ENCODE data around the gene REL.

REL gene

DNA sequence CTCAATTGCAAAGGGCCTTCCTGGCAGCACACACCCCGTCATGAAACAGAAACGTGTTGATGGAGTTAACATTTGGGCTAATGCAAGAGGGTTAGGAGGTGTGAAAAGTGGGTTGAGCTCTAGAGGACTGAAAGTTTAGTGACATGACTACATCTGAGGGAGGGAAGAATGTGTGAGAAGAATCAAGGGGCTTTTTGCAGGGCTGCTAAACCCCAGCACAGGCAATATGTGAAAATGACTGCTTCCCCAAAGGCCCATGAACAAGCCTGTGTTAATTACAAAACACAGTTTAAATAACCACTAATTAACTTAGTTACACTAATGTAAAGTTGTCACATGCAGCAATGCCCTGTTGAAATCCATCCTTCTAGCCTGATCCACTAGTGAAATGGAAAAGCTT, 72.8 kb downstream of the REL start:
- no peaks in the 10 kb centered on the region for H3K79me2 ChIP-seq (ENCODE audit: insufficient read depth, low read depth)
- TF ChIP-seq CTCF (conservative IDR thresholded peaks at IDR 0.05; ENCODE audit: low read depth, low read length), result no peak
- H3K4me2 ChIP-seq, result no peak overlapping the region
- H3K27ac ChIP-seq, result no peak overlapping the region
- no peaks in the 10 kb centered on the region for H3K4me1 ChIP-seq (ENCODE audit: low read depth, poor library complexity, severe bottlenecking)
- H3K9ac ChIP-seq, result no peak overlapping the region
- H3K36me3 ChIP-seq (ENCODE audit: insufficient read depth), result no peaks in the 10 kb centered on the region
- no peak overlapping the region for H3K4me3 ChIP-seq (IDR thresholded peaks at IDR 0.05; ENCODE audit: insufficient read depth, low read depth, low read length)
- no peaks in the 10 kb centered on the region for H3K27me3 ChIP-seq (ENCODE audit: insufficient read depth, low read depth)
- H2AFZ ChIP-seq (ENCODE audit: low read depth), result no peak overlapping the region
- no peaks in the 10 kb centered on the region for H4K20me1 ChIP-seq (ENCODE audit: insufficient read depth)

DNA sequence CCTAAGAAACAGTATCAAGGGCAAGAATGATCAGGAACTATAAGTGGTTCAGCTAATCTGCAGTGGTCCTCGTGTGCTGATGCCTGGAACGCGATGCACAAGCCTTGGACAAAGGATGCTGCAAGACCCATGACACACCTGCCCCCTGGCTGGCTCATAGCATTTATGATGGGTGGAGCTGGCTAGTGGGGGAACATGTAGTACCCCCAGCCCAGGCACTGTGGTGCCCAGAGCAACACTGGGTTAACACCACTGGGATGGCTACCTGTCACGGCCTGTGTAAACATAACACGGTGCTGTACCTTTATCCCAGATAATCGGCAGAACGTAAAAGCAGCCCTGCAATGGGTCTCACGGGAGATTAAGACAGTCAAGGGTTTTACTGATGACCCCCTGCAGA, 75.8 kb downstream of the REL start:
- Histone ChIP-seq H3K4me1 (ENCODE audit: low read depth, poor library complexity, severe bottlenecking) (no peaks in the 10 kb centered on the region), H3K27ac (no peak overlapping the region), H3K79me2 (ENCODE audit: insufficient read depth, low read depth) (no peaks in the 10 kb centered on the region), H3K27me3 (ENCODE audit: insufficient read depth, low read depth) (no peaks in the 10 kb centered on the region), H3K9ac (no peak overlapping the region), H4K20me1 (ENCODE audit: insufficient read depth) (no peaks in the 10 kb centered on the region), H3K4me3 (IDR thresholded peaks at IDR 0.05; ENCODE audit: insufficient read depth, low read depth, low read length) (no peak overlapping the region), H3K36me3 (ENCODE audit: insufficient read depth) (no peaks in the 10 kb centered on the region), H3K4me2 (no peak overlapping the region), H2AFZ (ENCODE audit: low read depth) (no peak overlapping the region)
- no peak for TF ChIP-seq CTCF (conservative IDR thresholded peaks at IDR 0.05; ENCODE audit: low read depth, low read length)

- Histone ChIP-seq H2AFZ (ENCODE audit: low read depth) (no peak overlapping the region), H3K27me3 (ENCODE audit: insufficient read depth, low read depth) (no peaks in the 10 kb centered on the region), H4K20me1 (ENCODE audit: insufficient read depth) (no peaks in the 10 kb centered on the region), H3K9ac (no peak overlapping the region), H3K4me2 (no peak overlapping the region), H3K4me3 (IDR thresholded peaks at IDR 0.05; ENCODE audit: insufficient read depth, low read depth, low read length) (no peak overlapping the region), H3K27ac (no peak overlapping the region), H3K4me1 (ENCODE audit: low read depth, poor library complexity, severe bottlenecking) (no peaks in the 10 kb centered on the region), H3K79me2 (ENCODE audit: insufficient read depth, low read depth) (no peaks in the 10 kb centered on the region), H3K36me3 (ENCODE audit: insufficient read depth) (no peaks in the 10 kb centered on the region)
- no peak for TF ChIP-seq CTCF (conservative IDR thresholded peaks at IDR 0.05; ENCODE audit: low read depth, low read length)
These were observed 76.3 kb downstream of the REL start for GRCh38 chr2:60957643-60958042.

DNA sequence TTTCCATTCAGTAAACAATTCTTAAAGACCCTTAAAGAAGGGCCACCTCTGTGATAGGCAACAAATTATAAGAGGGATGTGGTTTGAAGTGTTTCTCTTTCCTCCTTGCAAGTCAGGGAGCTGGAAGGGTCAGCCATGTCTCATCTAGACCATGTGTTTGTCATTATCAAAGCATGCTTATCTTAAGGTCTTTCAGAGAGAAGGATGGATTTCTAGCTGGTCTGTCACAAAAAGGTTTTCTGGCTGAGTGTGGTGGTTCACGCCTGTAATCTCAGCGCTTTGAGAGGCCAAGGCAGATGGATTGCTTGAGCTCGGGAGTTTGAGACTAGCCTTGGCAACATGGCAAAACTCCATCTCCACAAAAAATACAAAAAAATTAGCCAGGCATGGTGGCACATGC, 77.0 kb downstream of the REL start:
- H3K79me2 ChIP-seq (ENCODE audit: insufficient read depth, low read depth), result no peaks in the 10 kb centered on the region
- H2AFZ ChIP-seq (ENCODE audit: low read depth), result no peak overlapping the region
- no peak overlapping the region for H3K27ac ChIP-seq
- no peaks in the 10 kb centered on the region for H4K20me1 ChIP-seq (ENCODE audit: insufficient read depth)
- H3K4me3 ChIP-seq (IDR thresholded peaks at IDR 0.05; ENCODE audit: insufficient read depth, low read depth, low read length), result no peak overlapping the region
- no peak overlapping the region for H3K9ac ChIP-seq
- no peak for TF ChIP-seq CTCF (conservative IDR thresholded peaks at IDR 0.05; ENCODE audit: low read depth, low read length)
- no peaks in the 10 kb centered on the region for H3K4me1 ChIP-seq (ENCODE audit: low read depth, poor library complexity, severe bottlenecking)
- no peak overlapping the region for H3K4me2 ChIP-seq
- no peaks in the 10 kb centered on the region for H3K27me3 ChIP-seq (ENCODE audit: insufficient read depth, low read depth)
- no peaks in the 10 kb centered on the region for H3K36me3 ChIP-seq (ENCODE audit: insufficient read depth)

DNA sequence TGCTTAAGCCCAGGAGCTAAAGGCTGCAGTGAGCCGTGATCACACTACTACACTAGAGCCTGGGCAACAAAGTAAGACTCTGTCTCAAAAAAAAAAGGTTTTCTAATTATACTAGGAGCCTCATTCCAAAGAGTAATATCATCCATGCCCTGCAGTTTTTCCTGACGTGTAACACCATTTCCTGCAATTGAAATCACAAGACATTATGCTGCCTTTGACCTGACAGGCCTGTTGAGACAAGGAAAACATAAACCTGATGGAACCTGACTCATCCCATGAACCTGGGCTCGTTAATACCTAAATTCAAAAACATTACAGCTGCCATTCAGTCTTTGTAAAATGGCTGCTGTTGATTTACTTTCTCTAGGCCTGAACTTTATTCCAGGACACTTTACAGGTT, 77.4 kb downstream of the REL start:
- no peaks in the 10 kb centered on the region for H3K79me2 ChIP-seq (ENCODE audit: insufficient read depth, low read depth)
- no peaks in the 10 kb centered on the region for H3K36me3 ChIP-seq (ENCODE audit: insufficient read depth)
- no peak overlapping the region for H3K4me3 ChIP-seq (IDR thresholded peaks at IDR 0.05; ENCODE audit: insufficient read depth, low read depth, low read length)
- H3K27ac ChIP-seq, result no peak overlapping the region
- no peak overlapping the region for H3K9ac ChIP-seq
- H4K20me1 ChIP-seq (ENCODE audit: insufficient read depth), result no peaks in the 10 kb centered on the region
- H3K27me3 ChIP-seq (ENCODE audit: insufficient read depth, low read depth), result no peaks in the 10 kb centered on the region
- no peak overlapping the region for H3K4me2 ChIP-seq
- TF ChIP-seq CTCF (conservative IDR thresholded peaks at IDR 0.05; ENCODE audit: low read depth, low read length), result no peak
- no peak overlapping the region for H2AFZ ChIP-seq (ENCODE audit: low read depth)
- H3K4me1 ChIP-seq (ENCODE audit: low read depth, poor library complexity, severe bottlenecking), result no peaks in the 10 kb centered on the region
